Myocyte (in vitro differentiated cells): ENCODE results near the gene SENP1. TPM values are rescaled to one million over a fixed set of nuclear protein-coding genes. Genes with fewer than 3 reads are reported as not detected.

ENCODE experiments used
- DNase-seq: peaks from one replicate; pipeline ENCODE4 v3.0.0-alpha.2; 2012; ENCODE audit warnings: low read depth
- microRNA-seq: library from miRNA; unstranded; fragments of <30 nt; microRNA quantifications from one replicate; pipeline ENCODE4, GENCODE V29; 2016
- total RNA-seq: library from RNA; depleted of rRNA; stranded (reverse); fragments of >200 nt; gene quantifications from 2 replicates; pipeline ENCODE4 v1.2.3, GENCODE V29; 2014

The SENP1 gene
- total RNA-seq, 1 donor from 2014 or later, result 14.0 TPM

- peak; percentile 40 for DNase-seq
Observed at GRCh38 chr12:48001505-48002413, 104.1 kb downstream of the SENP1 start.

GRCh38 chr12:48000878-48001504 lies 104.9 kb downstream of the SENP1 start:
- DNase-seq, result peak; percentile 13

- no peak for DNase-seq
Observed at GRCh38 chr12:47999816-48000215, 106.1 kb downstream of the SENP1 start.

GRCh38 chr12:47997321-47997720 lies 108.6 kb downstream of the SENP1 start:
- DNase-seq, result no peak

- DNase-seq, result peak; percentile 49
Observed at GRCh38 chr12:47995981-47996401, 109.9 kb downstream of the SENP1 start.

GRCh38 chr12:47993491-47993890 lies 112.4 kb downstream of the SENP1 start:
- no peak for DNase-seq

Small RNA genes lying within 50 kb of the gene (microRNA-seq; reads per million reads assigned to microRNA genes)
- 2.1 reads per million, percentile 7 among the genes with 10 or more reads in this experiment for gene MIR6505

Other genes with a start within 250 kb of the SENP1 start
- gene VDR, start 201.1 kb downstream of the SENP1 start, total RNA-seq, result 17.6 and 22.1 TPM in 2 replicates
- 56.4 and 57.9 TPM in 2 replicates for gene TMEM106C, start 142.5 kb downstream of the SENP1 start, total RNA-seq
- gene COL2A1, start 101.6 kb downstream of the SENP1 start, total RNA-seq, result 0.51 and 0.78 TPM in 2 replicates
- 134 and 137 TPM in 2 replicates for gene PFKM, start 13.3 kb upstream of the SENP1 start, total RNA-seq
- gene ASB8, start 51.4 kb upstream of the SENP1 start, total RNA-seq, result 41.5 and 44.8 TPM in 2 replicates
- 0.08 and 0.31 TPM in 2 replicates for gene CCDC184, start 77.6 kb upstream of the SENP1 start, total RNA-seq
- not detected in 2 replicates for gene OR10AD1, start 97.2 kb upstream of the SENP1 start, total RNA-seq
- 8.9 and 10.6 TPM in 2 replicates for gene ZNF641, start 244.8 kb upstream of the SENP1 start, total RNA-seq